IPS-11a (cell line): ENCODE measurements around the gene FYB1.
"Not testable (repeated sequence)": the region's sequence is repeated elsewhere in the genome, so short reads cannot be mapped to it uniquely, and the experiment has no call there.

Experiments used
- H3K4me3 ChIP-seq: one replicate; pipeline ENCODE4 v1.5.1; 2013; ENCODE audit warnings: low read depth, low read length, control low read depth

Gene FYB1

GRCh38 chr5:39189292-39189955, 29.9 kb downstream of the FYB1 start:
- H3K4me3 ChIP-seq = no peak overlapping the region

DNA sequence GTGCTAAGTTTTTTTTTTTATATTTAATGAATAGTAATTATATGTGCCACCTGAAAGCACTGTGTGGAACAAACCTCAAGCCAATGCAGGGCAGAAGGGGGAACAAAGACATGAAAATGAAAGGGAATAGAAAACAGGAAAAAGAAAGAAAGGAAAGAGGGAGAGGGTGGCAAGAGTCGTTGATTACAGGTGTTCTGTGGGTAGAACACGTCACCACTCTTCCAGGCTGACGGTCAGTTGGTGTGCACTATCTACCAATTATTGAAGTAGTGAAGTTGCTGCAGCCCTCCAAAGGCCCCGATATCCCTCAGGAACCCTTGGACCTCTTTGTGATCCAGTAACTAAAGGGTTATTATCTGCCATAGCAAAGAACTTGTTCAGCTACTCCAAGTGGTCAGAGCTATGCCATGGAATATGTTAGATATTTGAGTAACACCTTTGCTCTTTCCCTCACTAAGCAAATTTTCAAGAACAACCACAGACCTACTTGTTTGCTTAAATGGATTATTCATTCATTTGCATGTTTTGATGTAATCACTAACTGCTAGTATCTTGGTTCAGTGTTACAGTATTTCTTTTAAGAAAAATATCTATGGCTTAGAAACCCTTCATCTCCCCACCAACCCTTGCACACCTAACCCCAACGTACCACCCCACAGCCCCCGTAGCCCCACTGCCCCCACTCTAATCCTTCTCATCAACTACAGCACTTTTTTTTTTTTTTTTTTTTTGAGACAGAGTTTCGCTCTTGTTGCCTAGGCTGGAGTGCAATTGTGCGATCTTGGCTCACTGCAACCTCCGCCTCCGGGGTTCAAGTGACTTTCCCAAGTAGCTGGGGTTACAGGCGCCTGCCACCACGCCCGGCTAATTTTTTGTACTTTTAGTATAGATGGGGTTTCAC, 31.3 kb downstream of the FYB1 start:
- no peak overlapping the region for H3K4me3 ChIP-seq

DNA sequence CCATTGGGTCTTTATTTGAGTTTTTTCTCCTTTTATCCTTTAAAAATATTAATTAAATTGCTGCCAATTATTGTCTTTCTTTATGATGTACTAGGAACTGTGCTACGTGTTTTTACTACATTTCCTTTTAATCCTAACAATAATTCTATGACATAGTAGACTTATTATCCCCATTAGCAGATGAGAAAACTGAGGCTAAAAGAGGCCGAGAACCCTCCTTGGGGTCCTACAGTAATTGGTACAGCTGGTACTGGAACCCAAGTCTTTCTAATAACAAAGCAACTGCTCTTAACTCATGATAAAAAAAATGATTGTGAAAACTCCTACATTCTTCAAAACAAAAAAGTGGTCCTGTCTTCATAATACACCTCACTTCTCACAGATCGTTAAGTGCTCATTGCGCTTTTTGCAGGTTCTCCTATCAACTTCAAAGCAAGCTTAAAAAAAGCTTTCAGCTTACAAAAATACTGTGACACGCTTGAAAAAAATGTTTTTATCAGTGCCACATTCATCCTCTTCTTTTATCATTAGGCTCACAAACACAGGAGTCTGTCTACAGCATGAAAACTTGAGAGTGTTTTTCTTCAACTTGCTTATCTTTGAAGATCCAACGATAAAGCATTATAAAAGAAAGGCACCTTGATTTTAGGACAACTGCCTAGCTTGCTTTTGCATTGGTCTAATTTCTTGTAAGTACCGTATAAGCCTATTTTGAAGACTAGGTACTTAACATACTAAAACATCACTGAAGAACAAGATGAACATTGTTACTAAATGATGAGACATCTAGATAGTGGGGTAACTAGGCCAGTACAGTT, 32.4 kb downstream of the FYB1 start:
- H3K4me3 ChIP-seq = no peak overlapping the region

DNA sequence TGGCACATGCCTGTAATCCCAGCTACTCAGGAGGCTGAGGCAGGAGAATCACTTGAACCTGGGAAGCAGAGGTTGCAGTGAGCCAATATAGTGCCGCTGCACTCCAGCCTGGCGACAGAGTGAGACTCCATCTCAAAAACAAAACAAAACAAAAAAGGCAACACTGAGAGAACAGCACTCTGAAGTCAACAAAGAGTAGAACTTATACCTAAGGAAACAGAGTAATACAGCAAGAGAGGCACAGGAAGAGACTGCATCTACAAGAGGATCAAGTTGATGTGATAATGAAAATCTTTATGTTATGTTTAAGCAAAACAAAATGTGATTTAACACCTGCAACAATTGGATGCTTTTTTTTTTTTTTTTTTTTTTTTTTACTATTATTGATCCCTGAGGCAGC, 33.1 kb downstream of the FYB1 start:
- H3K4me3 ChIP-seq = no peak overlapping the region

DNA sequence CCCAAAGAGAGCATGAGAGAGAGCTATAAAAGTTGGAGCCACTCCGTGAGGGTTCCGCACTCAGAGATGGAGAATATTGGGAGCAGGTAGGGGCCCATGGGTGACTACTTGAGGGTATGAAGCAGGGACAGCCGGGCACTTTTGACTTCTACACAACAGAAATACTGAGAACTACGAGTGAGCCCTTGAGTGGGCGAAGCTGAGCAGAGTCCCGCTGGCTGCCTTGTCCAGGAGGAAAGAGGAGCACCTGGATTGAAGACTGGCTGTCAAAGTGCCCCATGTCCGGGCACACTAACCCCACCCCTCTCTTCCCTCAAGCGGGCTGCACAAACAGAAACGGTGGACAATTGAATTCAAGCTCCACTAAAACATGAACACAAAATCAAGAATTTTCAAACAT, 33.6 kb downstream of the FYB1 start:
- H3K4me3 ChIP-seq = no peak overlapping the region

GRCh38 chr5:39179561-39179960, 39.8 kb downstream of the FYB1 start:
- not testable (repeated sequence) for H3K4me3 ChIP-seq

DNA sequence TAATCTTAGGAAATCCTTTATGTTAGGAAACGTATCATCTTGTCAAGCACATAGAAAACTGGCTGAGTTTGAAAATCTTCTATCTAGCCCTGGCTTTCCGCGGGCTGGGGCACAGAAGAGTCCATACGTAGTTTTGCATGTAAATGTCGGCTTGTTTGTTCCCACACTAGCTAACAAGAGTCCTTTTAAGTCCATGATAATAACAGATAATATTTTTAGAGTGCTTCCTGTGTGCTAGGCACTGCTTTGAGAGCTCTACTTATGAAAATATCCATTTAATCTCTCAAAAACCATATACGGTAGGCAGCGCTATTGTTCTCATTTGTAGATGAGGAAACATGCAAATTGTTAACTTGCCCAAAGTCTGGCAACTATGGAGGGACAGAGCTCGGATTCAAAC, 40.5 kb downstream of the FYB1 start:
- H3K4me3 ChIP-seq = no peak overlapping the region

DNA sequence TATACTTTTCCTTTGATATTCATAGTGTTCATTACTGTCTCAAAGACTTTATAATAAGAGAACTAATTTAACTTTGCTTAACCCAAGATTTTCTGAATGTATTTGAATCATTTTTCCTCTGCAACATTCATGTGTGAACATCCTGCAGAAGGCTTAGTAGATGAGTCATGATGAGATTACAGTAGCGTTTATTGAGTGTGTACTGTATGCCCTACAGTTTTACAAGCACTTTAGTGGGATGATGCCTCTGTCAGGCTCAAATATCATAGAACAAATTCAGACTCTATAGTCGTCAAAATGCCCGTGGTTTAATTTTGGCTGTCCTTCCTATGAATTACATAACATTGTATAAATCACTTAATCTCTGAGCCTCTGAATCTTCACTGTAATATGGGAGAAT, 41.2 kb downstream of the FYB1 start:
- H3K4me3 ChIP-seq = no peak overlapping the region

- no peak overlapping the region for H3K4me3 ChIP-seq
Observed at GRCh38 chr5:39177631-39177964, 41.8 kb downstream of the FYB1 start.

GRCh38 chr5:39176759-39177630, 42.4 kb downstream of the FYB1 start:
- no peak overlapping the region for H3K4me3 ChIP-seq

DNA sequence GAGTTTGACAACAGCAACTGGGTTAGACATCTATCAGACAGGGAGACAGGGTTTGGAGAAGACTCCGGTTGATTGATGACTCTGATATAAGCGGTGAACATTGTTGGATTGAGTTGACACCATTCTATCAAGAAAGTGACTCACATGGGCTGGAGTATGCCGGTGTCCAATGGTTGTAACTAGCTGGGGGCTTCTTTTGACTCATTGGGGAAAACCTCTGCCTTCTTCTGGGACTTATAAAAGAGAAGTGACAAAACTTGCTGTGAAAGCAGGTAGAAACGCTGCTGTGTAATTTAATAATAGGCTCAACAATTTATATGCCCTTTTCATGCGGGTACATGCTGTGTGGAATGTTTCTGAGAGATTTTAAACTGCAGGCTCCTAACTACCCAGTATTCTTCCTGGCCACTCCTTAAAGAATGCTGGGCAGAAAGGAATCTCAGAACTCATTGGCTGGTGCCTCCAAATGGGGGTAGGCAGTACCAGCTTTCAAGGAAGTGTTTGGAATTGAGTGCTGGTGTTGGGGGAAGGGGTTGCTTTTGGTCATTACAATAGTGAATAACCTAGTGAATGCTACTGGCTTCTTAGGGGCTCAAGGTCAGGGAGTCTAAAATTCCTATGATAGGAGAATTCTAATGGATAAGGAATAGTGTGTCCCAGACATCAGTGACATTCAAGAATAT, 43.9 kb downstream of the FYB1 start:
- no peak overlapping the region for H3K4me3 ChIP-seq

- H3K4me3 ChIP-seq = no peak overlapping the region
Observed at GRCh38 chr5:39173069-39173468, 46.3 kb downstream of the FYB1 start.

DNA sequence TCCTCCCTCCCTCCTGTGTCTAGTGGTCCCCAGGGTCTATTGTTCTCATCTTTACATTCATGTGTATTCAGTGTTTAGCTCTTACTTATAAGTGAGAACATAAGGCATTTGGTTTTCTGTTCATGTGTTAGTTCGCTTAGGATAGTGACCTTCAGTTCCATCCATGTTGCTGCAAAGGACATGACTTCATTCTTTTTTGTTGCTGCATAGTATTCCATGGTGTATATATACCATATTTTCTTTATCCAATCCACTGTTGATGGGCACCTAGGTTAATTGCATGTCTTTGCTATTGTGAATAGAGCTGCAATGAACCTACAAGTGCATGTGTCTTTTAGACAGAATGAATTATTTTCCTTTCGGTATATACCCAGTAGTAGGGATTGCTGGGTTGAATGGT, 46.8 kb downstream of the FYB1 start:
- H3K4me3 ChIP-seq = no peak overlapping the region

DNA sequence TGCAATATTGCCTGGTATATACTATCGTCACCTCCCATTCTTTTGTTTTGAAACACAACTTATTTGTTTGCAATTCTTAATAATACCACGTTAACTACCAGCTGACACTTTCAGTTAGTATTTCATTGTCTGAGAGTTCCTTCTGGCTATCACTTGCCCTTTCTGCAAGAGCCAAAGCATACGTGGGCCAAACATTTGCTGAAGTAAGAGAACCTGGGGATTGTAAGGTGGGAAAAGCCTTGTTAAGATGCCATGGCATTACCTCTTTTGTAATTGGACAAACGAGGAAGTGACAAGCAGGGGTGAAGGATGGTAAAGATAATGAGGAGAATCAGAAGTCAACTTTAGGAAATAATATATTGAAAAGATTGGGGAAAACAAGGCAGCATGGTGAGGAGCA, 47.7 kb downstream of the FYB1 start:
- no peak overlapping the region for H3K4me3 ChIP-seq

DNA sequence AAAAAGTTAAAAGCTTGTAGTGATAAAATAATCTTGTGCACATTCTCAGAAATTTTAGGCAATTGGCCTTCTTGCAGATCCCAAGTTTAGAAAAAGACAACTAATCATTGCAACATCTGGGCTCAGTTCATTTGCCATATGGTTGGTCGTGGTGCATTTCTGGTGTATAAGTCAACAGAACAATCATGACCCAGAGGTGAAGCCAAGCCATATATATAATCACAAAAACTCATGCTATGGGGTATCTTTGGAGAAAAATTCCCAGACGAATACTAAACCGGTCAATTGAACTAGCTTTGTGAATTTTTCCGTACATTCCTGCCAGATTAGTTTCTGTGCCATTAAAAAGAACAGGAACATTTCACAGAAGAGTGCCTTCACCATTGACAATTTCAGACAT, 50.3 kb downstream of the FYB1 start:
- H3K4me3 ChIP-seq = no peak overlapping the region

- no peak overlapping the region for H3K4me3 ChIP-seq
Observed at GRCh38 chr5:39167972-39168342, 51.4 kb downstream of the FYB1 start.

- H3K4me3 ChIP-seq = no peak overlapping the region
Observed at GRCh38 chr5:39167141-39167971, 52.0 kb downstream of the FYB1 start.

GRCh38 chr5:39164529-39165402, 54.6 kb downstream of the FYB1 start:
- no peak overlapping the region for H3K4me3 ChIP-seq
